ENCODE data around the gene STX8.

The STX8 gene

DNA sequence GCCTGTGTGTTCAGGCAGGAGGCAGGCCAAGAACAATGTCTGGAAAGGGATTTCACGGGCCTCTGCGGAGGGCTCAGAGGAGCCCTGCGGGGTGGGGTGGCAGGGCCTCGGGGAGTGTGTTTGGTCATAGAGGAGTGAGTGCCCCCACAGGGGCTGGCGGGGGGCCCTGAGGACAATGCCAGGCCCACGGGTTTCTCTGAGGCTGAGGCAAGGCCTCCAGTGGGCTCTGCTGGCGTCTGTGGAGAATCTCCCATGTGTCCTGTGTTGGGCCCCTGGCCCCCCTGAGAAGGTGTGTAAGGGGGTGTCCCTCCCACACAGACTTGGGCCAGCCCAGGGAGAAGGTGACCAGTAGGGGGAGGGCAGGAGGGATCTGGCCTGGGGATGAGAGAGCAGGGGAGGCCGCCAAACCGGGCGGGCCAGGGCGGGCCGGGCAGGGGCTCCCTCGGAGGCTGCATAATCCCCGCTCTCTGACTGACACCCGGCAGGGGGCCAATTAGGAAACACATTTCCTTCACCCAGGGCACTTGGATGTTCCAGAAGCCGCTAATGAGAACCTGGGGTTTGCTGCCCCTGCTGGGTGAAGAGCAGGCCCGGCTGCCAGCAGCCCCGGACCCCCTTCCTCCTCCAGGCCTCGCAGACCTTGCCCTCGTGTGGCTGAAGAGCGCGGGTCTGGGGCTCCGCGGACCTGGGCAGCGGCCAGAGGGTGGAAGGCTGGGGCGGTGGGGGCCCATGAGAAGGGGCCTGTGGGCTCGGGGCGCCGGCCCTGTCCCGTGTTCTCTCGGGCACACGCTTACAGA is 350.1 kb downstream of the STX8 start:
- DNase-seq (ENCODE audit: low spot score) = no peak

DNA sequence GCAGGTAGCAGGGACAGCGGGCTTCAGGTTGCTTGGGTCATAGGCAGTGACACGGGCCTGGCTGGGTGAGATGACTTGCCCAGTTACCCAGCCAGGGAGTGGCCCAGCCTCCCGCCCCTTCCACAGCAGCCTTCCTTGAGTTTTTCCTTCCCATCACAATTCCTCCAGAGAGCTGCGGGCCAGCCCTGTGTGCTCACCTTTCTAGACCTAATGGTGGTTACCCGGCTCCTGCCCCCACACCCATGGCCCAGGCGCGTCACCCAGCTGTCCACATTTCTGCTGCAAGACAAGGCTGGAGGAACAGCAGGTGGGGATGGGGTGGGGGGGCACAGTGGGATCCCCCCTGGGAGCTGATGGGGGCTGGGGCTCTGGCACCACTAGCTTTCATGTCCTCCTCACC is 351.1 kb downstream of the STX8 start:
- no peak for DNase-seq (ENCODE audit: low spot score)

DNA sequence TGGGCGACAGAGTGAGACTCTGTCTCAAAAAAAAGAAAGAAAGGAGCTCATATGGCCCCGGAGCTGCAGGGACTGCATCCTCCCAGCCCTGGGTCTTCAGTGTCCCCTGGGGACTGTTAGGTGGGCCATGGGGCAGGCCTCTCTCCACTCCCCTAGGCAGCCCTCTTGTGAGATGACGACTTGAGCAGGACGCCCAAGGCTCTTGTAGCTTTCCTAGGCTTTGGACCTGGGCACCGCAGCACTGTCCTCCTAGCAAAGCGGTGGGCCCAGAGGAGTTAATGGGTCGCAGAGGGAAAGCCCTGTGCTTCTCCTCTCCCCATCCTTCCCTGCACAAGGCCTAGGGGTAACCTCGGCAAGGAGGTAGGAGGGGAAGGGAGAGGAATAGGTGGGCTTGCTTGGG is 352.1 kb downstream of the STX8 start:
- no peak for DNase-seq (ENCODE audit: low spot score)

DNA sequence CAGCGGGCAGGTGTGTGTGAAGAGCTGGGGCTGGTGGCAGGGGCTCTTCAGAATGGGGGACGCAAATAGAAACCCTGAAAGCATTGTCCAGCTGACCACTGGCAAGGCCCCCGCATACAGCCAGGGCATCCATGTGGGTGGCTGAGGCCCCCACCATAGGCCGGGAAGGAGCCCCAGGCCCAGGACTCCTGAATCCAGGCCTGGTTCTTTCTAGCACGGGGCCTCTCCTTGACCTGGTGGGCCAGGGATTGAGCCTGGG is 353.8 kb downstream of the STX8 start:
- DNase-seq (ENCODE audit: low spot score) = no peak

DNA sequence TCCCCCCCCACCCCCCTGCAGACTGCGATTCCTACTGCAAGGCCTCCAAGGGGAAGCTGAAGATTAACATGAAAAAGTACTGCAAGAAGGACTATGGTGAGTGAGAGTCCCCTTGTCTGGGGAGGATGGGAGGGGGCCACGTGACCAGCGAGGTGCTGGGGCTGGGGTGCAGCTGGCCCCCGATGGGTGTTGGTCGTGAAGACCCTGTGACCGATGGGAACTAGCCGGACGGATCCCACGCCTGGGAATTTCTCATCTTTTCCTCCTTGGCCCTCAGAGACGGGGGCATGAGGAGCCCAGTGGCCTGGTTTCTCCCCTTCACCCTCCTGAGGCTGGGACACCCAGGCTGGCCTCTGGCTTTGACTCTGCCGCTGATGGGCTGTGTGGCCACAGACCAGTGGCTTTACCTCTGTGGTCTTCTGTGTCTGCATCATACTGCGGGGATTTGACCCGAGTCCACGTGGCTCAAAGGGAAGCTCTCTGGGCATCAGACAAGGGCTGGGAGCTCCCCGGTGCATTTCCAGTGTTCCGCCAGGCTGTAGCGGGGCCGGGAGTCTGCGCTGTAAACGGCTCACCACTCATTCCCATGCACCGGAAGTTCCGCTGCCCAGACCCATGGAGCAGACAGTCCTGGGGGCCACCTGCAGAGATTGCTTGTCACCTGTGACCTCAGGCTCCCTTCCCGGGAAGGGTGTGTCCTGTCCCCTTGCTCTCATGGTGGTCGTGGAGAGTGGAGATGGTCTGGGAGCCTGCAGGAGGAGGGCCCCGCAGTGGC is 354.3 kb downstream of the STX8 start:
- no peak for DNase-seq (ENCODE audit: low spot score)

DNA sequence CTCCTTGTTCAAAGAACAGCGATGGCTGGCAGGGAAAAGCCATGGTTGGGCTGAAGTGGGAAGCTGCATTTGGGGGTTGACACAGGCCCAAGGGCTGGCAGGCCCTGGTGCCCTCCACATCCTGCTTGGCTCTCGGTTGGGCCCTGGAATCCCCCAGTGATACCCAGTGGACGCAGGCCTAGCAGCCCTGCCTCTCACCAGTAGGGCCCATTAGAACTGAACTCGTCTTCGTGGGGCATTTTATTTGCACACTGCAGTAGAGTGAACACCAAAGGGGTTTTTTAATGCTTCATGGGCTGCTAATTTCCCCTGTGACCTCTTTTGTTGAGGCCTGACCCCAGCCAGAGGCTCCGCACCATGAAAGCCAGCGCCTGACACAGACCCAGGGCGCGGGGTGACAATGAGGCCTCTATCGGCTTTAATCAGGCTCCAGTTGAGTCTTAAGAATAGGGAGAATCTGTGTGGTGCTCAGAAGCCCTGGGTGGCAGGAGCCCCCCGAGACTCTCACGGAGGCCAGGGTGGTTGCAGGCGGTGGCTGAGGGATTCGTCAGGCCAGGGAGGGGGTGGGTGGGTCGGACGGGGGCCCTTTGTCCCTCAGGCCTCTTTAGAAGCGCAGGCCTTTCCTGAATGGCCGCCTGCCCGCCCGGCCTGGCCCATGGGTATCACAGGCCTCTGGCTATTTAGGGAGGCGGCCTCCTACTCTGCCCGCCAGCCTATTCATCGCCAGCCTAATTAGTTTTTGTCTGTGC is 355.0 kb downstream of the STX8 start:
- no peak for DNase-seq (ENCODE audit: low spot score)

DNA sequence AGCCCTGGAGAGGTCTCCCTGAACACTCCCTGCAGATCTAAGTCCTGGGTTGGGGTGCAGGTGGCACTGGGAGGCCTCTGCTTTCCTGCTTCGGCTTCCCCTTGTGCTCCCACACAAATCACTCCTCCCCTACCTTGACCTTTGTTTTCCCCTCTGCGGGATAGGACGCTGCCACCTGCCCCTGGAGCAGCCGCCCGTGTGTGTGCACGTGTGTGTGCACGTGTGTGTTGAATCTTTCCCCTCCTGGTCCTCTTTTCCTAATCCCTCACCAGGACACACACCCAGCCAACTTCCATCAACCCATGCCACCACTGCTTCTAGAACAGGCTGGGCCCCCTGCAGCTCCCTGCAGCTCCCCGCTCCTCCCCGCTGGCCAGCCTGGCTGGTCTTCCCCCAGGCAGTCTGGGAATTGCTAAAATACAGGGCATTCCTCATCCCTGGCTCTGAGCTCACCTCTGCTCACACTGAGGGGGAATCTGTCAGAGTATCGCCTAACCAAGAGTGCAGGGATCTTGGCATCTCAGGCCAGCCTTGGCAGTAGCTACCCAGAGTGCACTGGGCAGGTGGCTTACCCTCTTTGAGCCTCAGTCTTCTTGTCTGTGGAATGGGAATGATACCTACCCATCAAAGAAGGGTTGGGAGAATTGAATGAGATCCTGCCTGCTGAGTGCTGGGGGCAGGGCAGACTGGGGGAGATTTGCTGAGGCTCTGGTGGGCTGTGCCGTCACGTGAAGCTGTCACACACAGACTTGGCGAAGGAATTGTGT is 355.8 kb downstream of the STX8 start:
- no peak for DNase-seq (ENCODE audit: low spot score)

DNA sequence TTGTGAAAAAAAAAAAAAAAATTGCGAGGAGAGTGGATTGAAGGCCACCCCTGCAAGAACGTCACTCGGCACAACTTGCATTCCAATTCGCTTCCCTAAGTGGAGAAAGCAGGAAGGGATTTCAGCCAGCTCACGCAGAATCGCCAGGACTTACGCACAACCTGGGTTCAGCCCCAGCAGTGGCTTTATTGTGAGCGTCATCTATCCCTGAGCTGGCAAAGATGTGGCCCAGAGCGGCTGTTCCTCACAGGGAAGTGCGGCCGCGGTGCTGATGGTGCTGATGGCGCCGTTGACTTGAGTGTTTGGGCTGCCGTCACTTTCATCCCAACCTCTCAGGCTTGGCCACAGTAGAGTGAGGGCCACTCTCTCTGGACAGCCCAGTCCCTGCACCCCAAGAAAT is 356.7 kb downstream of the STX8 start:
- DNase-seq (ENCODE audit: low spot score) = no peak

DNA sequence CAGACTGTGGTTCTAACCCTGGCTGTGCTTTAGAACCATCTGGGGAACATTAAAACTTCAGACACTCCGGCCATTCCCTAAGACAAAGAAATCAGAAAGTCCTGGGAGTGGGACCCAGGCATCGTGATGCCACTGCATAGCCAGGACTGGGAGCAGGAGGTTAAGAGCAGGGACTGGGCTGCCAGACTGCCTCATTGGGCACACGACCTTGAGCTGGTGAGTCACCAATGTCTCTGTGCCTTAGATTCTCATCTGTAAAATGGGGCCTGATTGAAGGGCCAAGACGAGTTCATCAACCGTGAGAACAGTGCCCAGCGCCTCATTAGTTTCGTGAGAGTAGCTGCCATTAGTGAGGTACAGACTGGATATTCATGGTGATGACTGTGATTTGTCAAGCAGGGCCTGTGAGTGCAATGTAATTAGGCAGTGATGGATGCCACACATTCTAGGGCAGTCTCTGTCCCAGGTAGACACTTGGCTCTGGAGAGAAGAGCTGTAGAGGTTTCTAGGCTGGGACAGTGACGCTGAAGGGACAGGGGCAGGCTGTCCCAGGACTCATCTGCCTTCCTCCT is 357.5 kb downstream of the STX8 start:
- DNase-seq (ENCODE audit: low spot score) = no peak

DNA sequence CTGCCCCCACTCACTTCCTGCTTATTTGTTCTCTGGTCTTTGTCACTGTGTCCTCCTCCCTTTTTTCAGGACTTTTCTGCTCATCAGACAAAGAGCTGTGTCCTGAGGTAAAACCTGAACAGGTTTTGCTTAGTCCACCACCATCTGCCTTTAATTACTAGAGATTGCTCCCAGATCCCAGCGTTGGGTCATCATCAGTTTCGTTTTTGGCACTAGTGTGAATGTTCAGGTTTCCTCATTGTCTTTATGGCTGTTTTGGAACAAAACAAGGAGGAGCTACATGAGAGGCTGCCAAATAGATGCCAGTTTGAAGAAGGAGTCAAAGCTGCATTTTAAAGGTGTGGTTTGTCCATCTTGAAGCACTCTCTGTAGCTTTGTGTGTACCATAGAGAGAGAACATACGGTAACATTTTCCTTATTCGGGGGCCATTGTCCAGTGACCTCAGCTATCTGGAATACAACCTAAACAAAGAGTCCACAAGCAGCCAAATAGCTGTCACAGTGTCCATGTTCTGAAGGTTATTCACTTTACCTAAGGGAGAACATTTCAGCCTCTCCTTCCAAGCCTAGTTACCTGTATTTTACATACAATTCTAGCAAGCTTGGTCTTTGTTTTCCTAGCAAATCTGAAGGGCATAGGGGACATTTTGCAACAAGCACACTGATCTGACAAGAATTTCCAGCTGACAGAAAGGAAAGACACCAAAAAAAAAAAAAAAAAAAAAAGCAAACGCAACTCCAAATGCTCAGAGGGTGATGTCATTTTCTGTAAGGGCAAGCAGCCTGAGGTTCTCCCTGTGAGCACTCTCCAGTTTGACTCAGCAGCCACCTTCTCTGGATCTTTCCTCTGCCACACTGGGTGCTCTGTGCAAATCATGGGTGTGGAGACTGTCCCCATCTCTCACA is 358.2 kb downstream of the STX8 start:
- no peak for DNase-seq (ENCODE audit: low spot score)

DNA sequence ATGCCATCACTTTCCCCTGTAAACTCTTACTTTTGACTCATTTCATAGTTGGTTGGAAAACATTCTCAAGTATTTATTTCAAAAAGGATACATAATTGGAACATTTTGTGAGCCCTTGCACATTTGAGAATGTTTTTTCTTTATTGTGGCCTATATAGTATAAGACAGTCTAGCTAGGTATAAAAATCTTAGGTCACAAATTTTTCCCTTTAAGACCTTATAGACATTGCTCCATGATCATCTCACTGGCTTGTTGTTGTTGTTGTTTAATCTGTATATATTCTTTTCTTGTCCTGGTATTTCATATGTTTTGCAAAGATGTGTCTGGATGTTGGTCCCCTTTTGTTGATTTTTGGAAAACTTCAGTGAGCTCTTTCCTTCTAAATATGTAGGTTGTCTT is 360.2 kb downstream of the STX8 start:
- DNase-seq (ENCODE audit: low spot score) = no peak

DNA sequence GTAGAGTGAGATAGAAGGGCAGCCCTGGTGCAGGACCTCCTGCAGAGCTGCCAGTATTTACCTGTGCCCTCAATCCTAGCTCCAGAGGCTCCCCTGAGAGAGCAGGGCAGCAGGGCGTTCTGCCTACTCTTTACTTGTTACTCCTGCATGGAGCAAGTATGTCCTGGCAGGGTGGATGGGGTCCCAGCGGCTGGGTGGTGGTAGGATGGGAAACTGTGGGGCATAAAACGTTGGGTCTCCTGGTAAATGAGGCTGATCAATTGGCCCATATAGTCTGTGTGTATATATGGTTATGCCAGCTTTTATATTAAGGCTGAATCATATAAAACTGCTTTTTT is 362.3 kb downstream of the STX8 start:
- no peak for DNase-seq (ENCODE audit: low spot score)

DNA sequence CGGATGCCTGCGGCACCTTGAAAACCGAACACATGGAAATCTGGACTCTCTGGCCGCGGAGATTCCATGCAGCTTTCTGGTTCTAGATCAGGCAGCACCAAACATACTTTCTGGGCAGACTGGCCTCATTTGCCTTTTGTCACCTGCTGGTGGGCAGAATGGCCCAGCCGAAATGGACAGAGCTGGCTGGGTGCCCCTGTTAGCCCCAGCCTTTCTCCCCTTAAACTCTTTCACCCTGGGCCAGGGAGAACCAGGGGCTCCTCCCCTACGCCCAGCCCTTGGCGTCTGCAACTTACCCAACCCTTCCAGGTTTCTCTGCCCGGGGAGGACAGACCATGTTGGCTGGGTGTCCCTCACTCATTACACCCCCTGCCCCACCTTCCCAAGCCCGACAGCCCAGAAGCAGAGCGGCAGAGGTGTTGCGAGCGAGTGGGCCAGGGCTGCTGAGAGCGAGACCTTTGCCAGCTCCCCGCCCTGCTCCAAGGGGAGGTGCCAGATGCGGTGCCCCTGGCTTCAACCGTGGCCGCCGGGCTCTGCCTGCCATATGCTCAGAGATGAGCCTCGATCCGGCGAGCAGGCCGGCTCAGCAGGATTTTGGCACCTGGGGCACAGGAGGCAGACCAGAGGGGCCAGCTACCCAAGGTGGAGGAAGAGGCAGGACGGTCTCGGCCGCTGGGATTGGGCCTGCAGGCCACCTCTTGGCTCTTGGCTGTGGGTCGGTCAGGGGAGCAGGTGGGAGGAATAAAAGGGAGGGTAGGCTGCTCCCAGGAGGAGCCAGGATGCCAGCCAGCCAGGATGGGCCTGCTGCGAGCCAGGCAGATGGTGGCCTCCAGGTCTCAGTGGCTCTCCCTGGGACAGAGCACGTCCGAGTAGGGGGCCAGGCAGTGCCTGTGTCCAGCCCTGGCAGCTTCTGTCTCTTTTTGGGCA is 363.0 kb downstream of the STX8 start:
- DNase-seq (ENCODE audit: low spot score) = no peak

DNA sequence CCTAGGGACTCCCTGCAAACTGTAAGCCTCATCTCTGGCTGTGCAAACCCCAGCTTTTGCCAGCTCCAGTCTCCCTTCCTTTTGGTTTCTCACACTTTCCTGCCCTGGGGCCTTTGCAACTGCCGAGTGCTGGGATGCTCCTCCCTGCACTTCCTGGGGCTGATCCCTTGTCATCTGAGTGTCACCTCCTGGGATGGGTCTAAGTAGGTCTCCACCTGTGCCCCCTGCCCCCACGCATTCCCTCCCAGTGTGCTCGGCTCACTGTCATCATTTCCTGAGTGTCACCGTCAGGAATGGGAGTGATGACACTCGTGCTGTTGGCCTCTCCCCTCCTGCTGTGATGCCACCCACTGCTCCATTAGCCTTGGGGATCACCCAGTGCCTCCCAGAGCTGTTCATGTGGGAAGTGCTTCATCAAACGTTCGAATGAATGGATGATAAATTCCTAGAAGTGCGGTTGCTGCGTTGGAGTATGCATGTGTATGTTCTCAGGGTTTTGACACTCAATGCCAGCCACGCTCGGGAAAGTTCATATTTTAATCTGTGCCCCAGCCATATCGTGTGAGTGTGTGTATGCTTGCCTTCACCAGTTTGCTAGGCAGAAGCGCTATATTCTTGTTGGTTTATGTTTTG is 364.4 kb downstream of the STX8 start:
- DNase-seq (ENCODE audit: low spot score) = no peak

DNA sequence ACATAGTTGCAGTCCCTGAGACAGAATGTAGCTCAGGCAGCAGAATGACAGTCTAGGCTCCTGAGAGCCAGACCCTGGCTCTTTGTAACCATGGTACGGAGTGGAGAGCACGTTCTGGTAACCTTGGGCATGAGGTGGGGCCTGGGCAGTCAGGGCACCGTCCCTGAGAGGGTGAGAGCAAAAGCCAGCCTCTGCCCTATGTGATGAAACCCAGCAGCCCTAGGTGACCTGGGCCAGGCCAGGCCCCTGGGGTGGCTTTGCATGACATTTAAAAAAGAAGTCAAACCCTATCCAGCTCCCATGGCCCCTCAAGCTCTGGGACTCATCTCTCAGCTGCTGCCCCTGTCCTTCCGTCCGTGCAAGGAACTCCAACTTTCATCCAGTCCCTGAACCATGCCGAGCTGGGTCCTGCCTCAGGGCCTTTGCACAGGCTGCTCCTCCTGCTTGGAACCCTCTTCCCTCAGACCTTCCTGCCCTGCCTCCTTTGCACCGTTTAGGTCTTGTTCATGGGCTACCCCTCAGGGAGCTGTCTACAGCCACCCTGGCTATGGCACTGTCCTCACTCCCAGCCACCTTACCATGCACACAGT is 365.7 kb downstream of the STX8 start:
- no peak for DNase-seq (ENCODE audit: low spot score)

DNA sequence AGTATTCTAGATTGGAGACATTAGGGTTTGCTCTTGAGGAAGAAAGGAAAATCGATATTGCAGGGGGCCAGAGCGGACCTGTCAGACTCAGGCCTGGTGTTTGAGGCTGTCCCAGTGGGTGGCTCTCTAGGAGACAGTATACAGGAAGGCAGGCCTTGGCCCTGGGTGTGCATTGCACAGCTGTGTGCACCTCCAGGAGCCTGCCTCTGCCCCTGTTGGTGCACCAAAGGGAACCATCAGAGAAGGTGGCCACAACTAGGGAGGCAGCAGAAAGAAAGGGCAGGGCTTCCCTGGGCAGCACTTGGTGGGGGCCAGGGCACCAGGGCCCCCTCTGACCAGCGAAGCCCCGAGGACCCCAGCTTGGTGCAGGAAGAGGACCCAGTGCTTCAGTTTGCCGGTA is 366.3 kb downstream of the STX8 start:
- no peak for DNase-seq (ENCODE audit: low spot score)

DNA sequence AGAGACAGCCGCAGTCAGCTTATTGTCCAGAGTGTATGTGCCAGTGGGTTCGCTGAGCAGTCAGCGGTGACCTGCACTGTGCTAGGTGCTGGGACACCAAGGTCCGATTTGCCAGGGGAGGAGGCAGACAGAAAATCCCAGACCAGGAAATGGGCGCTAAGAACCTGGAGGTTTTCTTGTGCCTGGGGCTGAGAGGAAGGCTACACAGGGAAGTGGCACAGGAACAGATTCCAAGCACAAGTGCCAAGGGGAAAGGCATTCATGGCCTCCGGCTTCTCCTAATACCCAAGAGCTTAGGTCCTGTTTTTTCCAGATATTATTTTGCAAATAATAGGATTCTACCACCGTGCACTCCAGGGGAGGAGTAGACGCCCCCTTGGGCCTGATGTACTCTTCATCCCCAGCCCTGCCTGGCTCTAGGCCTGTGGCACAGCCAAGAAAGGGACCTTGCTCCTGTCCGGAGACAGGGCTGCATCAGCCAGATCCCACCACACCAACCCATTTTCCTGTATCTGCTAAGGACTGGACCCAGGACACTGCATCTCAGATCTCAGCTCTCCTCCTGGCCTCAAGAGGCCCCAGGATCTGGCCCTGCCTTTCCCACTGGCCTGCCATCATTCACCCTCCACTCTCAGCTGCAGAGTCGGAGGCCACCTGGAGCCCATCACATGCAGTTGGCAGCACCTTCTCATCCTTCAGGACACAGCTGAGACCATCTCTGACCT is 367.1 kb downstream of the STX8 start:
- DNase-seq (ENCODE audit: low spot score) = no peak

DNA sequence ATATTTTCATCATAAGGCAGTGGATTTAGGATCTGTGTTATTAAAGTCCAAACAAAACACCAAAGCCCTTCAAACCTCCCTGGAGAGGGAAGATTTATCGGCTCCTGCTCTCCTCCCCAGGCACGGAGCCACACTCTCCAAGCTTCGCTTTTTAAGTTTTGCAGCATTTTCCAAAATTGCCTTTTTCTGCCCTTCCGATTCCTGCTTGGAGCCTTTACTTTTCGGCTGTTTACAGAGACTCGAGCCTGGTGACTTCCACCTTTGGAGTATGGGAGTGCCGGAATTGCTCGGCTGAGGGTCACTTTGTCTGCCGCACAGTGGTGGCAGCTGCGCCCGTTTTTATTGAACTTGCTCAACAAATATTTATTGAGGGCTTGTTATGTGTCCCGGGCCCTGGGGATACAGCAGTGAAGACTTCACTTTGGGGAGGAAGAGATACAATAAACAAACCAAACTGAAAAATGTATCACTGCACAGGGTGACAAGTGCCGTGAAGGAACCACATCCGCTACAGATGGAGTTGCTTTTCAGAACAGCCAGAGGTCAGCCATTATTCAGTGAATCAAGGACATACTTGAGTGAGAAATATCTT is 368.8 kb downstream of the STX8 start:
- DNase-seq (ENCODE audit: low spot score) = no peak
